Vagina (tissue), 2 donors: ENCODE measurements around the gene TMBIM4.

ENCODE experiments used
- CTCF ChIP-seq, 3 experiments: fragments of 450-650 bp in 2 of 3; fragments of 200-600 bp in 1 of 3; sonication (generic) in 1 of 3; IDR thresholded peaks; one replicate each; pipeline ENCODE4 v1.5.1; 2017 to 2019; ENCODE audit warnings: antibody characterized with exemption in 3 of 3, mild to moderate bottlenecking in 2 of 3, moderate library complexity in 2 of 3
- POLR2A ChIP-seq, 2 donors: fragments of 450-650 bp; IDR thresholded peaks; one replicate each; pipeline ENCODE4 v1.6.1; 2017; ENCODE audit warnings: antibody characterized with exemption in 2 of 2, mild to moderate bottlenecking in 2 of 2, moderate library complexity in 2 of 2
- POLR2AphosphoS5 ChIP-seq, 2 donors: sonication (generic); formaldehyde crosslinking; IDR thresholded peaks; one replicate each; pipeline ENCODE4 v1.9.0; 2017; ENCODE audit warnings: antibody characterized with exemption in 2 of 2, mild to moderate bottlenecking in 2 of 2, low read depth in 1 of 2; ENCODE audit not compliant: insufficient read depth in 1 of 2

- no peak for TF ChIP-seq CTCF (IDR thresholded peaks at IDR 0.05)
- TF ChIP-seq POLR2AphosphoS5 (IDR thresholded peaks at IDR 0.05; ENCODE audit: insufficient read depth in 1 of 2, low read depth in 1 of 2) = no peak
- TF ChIP-seq POLR2A (IDR thresholded peaks at IDR 0.05) = no peak
These were observed 13.2 kb upstream of the TMBIM4 start for GRCh38 chr12:66182956-66183355.
